ENCODE measurements around the gene HS2ST1.

The HS2ST1 gene

DNA sequence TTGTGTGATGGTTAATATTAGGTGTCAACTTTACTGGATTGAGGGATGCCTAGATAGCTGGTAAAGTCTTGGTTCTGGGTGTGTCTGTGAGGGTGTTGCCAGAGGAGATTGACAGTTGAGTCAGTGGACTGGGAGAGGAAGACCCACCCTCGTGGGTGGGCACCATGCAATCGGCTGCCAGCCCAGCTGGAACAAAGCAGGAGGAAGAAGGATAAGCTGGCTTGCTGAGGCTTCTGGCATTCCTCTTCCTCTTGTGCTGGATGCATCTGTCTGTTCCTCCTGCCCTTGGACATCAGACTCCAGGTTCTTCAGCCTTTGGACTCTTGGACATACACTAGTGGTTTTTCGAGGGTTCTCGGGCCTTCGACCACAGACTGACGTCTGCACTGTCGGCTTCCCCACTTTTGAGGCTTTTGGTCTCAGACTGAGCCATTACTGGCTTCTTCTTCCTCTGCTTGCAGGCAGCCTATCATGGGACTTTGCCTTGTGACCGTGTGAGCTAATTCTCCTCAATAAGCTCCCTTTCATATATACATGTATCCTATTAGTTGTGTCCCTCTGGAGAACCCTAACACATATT is 230.0 kb downstream of the HS2ST1 start:
- FAIRE-seq = no peak

DNA sequence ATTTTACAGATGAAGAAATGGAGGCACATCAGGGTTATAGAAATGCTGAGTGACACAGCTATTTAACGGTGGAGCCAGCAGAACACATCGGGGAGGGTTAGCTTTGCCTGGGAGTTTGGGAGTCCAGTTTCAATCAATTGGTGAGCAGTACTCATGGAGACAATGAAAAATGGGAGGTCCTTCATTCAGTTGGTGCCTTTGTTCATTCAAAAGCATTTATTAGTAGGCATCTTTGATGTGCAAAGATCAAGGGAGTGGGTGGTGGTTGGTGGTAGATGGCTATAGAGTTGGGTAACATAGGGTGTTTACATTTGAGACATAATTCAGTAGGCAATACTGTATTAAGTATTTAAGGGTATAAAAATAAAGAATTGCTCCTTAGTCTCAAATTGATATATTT is 230.5 kb downstream of the HS2ST1 start:
- no peak for FAIRE-seq

DNA sequence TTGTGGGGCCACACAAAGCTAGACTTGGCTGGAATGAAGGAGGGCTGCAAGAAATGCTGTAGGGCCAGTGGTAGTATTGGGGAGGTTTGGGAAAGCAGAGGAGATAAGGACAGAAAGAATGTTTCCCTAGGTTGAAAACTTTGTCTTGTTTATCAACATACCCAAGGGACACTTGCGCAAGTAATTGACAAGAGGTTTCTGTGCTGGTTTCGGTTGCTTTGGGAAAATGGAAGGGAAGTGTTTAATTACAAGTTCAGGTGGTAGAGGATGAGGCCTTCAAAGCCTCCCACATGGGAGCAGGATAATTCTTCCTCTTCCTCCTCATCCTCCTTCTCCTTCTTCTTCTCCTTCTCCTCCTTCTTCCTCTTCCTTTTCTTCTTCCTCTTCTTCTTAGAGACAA is 232.1 kb downstream of the HS2ST1 start:
- FAIRE-seq = no peak

DNA sequence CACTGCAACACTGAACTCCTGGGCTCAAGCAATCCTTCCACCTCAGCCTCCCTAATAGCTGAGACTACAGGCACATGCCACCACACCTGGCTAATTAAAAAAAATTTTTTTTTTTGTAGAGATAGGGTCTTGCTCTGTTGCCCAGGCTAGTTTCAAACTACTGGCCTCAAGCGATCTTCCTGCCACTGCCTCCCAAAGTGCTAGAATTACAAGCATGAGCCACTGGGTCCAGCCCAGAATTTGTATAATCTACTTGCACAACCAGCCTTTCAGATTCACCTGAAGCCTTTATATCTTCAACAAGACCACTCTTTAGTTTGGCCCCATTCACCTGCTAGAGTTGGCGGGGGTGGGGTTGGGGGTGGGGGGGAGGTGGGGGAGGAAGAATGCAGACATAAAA is 232.6 kb downstream of the HS2ST1 start:
- no peak for FAIRE-seq

DNA sequence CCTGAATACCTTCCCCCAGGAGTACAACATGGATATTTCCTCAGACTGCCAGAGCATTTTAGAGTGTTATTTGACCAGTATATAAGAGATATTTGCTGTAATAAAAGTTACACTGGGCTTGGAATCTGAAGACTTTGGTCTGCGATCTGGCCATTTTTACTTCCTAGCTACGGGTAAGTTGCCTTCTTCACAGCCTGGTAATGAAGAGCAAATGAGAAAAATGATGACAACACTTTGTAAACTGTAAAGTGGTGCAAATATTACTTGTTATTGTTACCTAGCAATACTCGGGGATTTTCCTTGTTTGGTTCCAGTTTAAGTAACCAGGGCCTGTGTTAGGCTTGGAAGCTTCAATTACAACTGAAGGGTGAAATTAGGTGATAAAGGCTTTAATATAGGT is 233.4 kb downstream of the HS2ST1 start:
- no peak for FAIRE-seq

DNA sequence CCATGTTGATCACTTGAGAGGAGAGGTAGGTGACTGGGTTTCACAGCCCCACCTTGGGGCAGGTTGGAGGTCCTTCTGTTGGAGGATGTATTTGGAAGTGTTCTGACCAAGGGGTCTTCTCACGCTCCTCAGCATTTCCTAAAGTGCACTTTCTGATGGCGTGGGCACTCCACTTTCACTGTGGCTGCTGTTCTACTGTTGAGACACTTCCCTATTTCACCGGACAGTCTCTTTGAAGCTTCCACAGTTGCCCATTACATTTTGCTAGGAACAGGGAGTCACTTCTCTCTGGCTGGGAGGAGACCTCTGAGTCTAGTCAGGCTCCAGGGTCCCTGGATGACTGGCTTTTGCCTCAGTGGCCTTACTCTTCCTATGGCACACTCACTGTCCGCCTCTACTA is 234.2 kb downstream of the HS2ST1 start:
- no peak for FAIRE-seq

DNA sequence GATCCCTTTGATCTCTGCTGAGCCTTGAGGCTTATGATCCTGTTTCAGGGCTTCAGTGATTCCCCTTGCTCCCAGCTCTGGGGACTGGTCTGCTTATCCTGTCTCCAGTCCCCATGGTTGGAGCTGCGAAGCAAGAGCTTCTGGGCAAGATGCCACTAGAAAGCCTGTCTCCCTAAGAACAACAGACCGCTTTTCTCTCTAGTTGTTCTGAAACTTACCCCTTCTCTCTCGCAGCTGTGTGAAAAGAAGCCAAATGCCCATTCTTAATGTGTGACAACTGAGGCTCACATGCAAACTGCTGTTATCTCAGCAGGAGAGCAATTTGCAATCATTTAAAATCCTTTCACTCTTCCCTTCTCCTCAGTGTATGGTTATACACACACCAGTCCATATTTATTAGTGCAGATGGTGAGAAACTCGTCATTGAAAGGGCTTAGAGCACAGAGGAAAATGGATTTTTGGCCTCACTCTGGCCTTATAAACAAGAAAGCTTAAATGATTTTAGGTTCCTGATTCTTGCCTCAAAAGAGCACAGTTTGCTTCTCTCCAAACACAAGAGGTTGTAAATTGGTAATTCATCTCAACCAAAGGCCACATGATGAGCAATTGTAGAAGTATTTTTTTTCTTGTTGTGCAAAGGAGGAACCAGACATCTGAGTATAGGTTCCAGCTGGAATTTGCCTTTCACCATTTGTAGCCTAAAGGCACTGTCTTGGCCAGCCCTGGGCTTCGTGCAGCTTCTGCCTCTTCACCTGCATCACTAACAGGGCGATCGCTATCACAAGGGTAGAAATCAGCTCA is 235.0 kb downstream of the HS2ST1 start:
- no peak for FAIRE-seq

DNA sequence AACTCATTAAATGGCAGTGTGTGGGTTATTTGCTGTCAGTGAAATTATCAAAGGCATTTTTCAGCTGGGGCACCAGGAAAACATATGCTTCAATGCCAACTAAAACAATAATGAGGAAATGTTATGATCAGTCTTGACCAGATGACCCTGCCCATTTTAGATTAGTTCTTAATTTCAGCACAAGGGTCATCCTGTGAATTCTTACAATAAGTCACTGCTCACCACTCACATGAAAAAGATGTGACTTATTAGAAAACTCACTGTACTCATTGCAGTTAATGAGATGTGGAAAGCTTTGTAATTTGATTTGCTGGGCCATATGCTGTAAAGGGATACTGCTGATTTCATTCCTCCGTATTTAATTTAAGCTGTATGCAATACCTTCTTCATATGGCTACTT is 235.7 kb downstream of the HS2ST1 start:
- FAIRE-seq = no peak

DNA sequence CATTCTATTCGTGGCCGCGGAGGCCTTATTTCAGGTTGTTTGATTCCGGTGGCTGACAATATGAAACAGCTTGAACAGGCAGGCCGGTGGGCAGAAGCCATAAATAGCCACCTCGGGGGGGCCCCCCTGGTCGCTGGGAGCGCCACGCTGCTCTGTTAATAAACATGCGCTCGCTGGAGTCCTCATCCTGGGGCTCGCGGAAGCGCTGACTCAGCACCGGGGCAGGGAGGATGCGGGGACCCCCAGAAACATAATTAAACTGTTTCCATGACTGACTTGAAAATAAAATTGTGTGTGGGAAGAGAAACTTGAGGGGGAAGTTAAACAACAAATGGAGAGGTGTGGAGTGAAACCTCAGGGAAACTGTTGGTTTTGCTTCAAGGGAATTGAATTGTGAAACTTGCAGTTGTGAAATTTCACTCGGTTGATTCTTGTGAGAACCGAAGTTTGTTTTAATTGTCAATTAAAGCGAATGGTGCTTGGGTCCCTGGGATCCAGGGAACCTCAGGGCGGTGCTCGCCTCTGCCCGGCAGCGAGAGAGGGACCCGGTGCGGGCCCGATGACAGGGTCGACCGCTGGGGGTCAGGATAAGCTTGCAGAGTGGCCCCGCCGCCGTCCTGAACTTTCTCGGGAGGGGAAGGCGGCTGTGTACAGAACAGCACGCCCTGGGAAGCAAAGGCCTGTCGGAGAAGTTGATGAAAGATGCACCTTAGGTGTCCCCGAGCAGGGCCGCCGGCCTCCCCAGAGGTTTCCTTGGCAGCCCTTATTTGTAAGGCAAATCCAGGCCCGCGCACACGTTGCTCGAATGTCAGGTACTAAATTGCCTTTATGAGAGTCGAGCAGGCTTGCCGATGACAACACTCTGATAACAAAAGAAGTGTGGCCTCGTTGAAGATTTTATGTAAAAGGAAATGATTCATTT is 237.3 kb downstream of the HS2ST1 start:
- FAIRE-seq = no peak

DNA sequence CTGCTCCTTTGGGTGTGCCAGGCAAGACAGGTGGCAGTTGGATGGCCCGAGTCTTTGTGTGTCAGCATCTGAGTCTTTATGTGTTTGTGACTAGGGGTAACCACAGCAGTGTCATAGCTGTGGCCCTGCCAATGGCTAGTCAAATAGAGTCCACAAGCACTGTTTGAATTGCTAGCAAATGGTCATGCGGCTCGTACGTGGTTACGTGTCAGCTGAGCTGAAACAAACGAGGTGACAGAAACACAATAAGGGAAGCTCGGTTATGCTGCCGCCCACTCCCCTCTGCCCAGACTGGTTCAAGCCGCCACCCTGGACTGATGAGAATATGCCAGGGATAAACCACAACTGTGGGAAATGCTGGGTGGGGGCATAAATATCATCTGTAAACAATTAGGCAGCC is 239.9 kb downstream of the HS2ST1 start:
- no peak for FAIRE-seq

DNA sequence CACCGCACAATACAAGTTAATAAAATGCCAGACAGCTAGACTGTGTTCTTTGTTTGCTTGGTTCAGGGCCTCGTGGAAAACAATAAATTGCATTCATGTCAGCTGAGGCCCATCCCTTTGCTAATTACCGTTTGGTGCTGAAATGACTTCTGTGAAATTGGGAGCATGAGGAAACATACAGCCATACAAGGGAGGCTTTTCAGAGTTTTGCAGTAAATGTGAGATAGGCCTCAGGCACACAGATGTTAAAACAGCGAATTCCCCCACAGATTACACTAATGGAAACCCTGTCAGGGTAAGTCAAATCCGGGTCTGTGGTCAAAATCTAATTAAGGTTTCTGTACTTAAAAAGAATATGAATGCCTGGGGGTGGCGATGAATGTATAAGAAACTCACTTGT is 240.7 kb downstream of the HS2ST1 start:
- FAIRE-seq = no peak

DNA sequence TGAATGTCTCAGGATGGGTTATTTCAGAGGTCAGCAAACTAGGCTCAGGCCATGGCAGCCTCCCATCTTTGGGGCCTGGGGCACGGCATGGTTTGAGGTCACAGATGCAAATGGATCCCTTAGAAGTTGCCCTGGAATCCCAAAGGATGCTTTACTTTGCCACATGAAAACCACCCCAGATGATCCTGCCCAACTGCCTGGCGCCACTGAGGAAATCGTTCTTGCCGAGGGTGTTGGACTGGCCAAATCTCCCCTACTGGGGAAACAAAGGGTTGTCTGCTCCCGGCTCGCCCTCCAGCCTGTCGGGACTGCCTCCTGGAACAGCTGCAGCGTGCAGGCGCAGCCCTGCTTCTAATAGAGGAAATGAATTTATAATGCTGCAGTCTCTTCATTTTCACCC is 241.2 kb downstream of the HS2ST1 start:
- FAIRE-seq = no peak

DNA sequence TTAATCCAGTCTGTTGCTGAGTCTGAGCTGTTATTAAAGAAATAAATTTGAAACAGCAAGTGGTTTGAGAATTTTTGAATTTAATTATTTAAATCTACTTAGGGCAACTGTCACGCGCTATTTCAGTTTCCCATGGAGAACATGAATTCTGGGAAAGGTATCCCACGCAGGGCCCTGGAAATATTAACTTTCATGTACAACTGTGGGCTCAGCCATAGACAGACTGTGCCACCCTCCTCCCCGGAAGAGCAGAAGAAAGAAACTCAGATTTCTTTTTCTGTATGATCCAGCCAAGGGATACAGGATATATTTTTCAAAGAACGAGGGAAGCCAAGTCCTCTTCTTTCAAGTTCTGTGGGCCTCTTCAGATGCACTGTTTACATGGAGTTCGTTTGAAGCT is 241.7 kb downstream of the HS2ST1 start:
- no peak for FAIRE-seq

DNA sequence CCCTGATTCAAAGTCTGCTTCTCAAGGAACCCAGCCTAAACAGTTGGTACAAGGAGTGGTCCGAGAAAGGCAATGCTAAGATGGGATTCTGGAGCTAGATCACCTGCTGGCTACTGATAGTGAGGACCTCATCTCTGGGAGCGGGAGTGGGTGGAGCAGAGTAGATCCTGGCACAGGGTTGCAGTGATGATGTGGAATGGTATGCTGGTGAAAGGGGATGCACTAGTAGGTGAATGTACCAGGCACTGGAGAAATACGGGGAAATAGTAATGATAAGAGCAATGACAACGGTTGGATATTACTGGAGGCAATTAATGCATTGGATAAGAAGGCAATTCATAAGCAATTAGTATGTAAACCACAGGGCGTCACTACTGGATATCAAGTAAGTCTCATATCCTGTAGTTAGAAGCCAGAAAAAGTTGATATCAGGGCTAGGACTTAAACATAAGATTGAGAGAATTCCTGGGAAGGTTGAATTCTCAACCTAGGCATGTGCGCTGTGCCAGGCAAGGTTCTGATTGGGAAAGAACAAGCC is 245.0 kb downstream of the HS2ST1 start:
- FAIRE-seq = no peak
